ENCODE measurements around the gene APOBEC3B.

GRCh38 chr22:39030705-39031104 is 48.6 kb downstream of the APOBEC3B start:
- no peak for TF ChIP-seq FOS (IDR thresholded peaks at IDR 0.05; ENCODE audit: borderline replicate concordance, insufficient read depth, low read length)
- TF ChIP-seq CTCF (IDR thresholded peaks at IDR 0.05; ENCODE audit: extremely low read depth in 1 of 2, insufficient read depth in 1 of 2, low read depth in 1 of 2, low read length in 2 of 2), result no peak
- no peak for TF ChIP-seq EZH2 (IDR thresholded peaks at IDR 0.05; ENCODE audit: borderline replicate concordance, low read depth, low read length, severe bottlenecking)
- TF ChIP-seq MAX (IDR thresholded peaks at IDR 0.05; ENCODE audit: insufficient read depth, insufficient read length), result no peak
- TF ChIP-seq JUN (IDR thresholded peaks at IDR 0.05; ENCODE audit: borderline replicate concordance, insufficient read depth, insufficient read length, low read depth), result no peak
- no peak for TF ChIP-seq POLR2AphosphoS5 (IDR thresholded peaks at IDR 0.05; ENCODE audit: insufficient read depth, low read depth, low read length)
- TF ChIP-seq MYC (IDR thresholded peaks at IDR 0.05; ENCODE audit: low read depth, low read length), result no peak
- no peak for TF ChIP-seq GATA2 (IDR thresholded peaks at IDR 0.05; ENCODE audit: insufficient read depth, insufficient read length, low read depth, low read length)
- TF ChIP-seq POLR2A (IDR thresholded peaks at IDR 0.05; ENCODE audit: low read depth, low read length), result no peak
